Measurements from ENCODE around the gene STAT4. TPM values are rescaled to one million over a fixed set of nuclear protein-coding genes. Genes with fewer than 3 reads are reported as not detected.

STAT4 gene
- total RNA-seq, 4 donors from 2014 or later, result 0.31 to 1.0 (median 0.73) TPM; not detected in 1

- Histone ChIP-seq H3K36me3 (no peaks in the 10 kb centered on the region), H3K4me1 (no peaks in the 10 kb centered on the region), H3K4me3 (no peak overlapping the region), H3K27ac (no peak overlapping the region), H3K9me3 (no peaks in the 10 kb centered on the region), H3K27me3 (no peaks in the 10 kb centered on the region)
- ATAC-seq, result no peak
- intact Hi-C loops (cut with DNase I; ENCODE audit: low total_unique reads), result no loop called here
- no peak for DNase-seq
- in situ Hi-C loops (cut with MboI; ENCODE audit: low sequenced_read_pairs in 4 of 4), result no loop called here
- TF ChIP-seq CTCF (IDR thresholded peaks at IDR 0.05 in 4 of 5, conservative IDR thresholded peaks at IDR 0.05 in 1 of 5) (no peak), POLR2A (IDR thresholded peaks at IDR 0.05) (no peak)
Measured at GRCh38 chr2:191113761-191114160, 37.0 kb downstream of the STAT4 start.

- TF ChIP-seq CTCF (IDR thresholded peaks at IDR 0.05 in 4 of 5, conservative IDR thresholded peaks at IDR 0.05 in 1 of 5), result no peak
- no peak for TF ChIP-seq POLR2A (IDR thresholded peaks at IDR 0.05)
- intact Hi-C loops (cut with DNase I; ENCODE audit: low total_unique reads) (no loop called here), in situ Hi-C loops (cut with MboI; ENCODE audit: low sequenced_read_pairs in 4 of 4) (no loop called here)
- no peaks in the 10 kb centered on the region for H3K9me3 ChIP-seq
- ATAC-seq (no peak), DNase-seq (no peak)
- H3K36me3 ChIP-seq, result no peaks in the 10 kb centered on the region
- no peak overlapping the region for H3K4me3 ChIP-seq
- H3K4me1 ChIP-seq, result no peaks in the 10 kb centered on the region
- H3K27me3 ChIP-seq, result no peaks in the 10 kb centered on the region
- H3K27ac ChIP-seq, result no peak overlapping the region
Measured at GRCh38 chr2:191112448-191112901, 38.3 kb downstream of the STAT4 start.

- no peak for ATAC-seq
Measured at GRCh38 chr2:191109888-191110287, 40.9 kb downstream of the STAT4 start.

GRCh38 chr2:191108331-191108730 is 42.5 kb downstream of the STAT4 start:
- ATAC-seq (no peak), DNase-seq (no peak)
- Histone ChIP-seq H3K4me3 (no peak overlapping the region), H3K27me3 (no peaks in the 10 kb centered on the region), H3K9me3 (no peaks in the 10 kb centered on the region), H3K4me1 (no peaks in the 10 kb centered on the region), H3K36me3 (no peaks in the 10 kb centered on the region), H3K27ac (no peak overlapping the region)
- intact Hi-C loops (cut with DNase I; ENCODE audit: low total_unique reads), result no loop called here
- in situ Hi-C loops (cut with MboI; ENCODE audit: low sequenced_read_pairs in 4 of 4), result no loop called here
- TF ChIP-seq POLR2A (IDR thresholded peaks at IDR 0.05) (no peak), CTCF (IDR thresholded peaks at IDR 0.05 in 4 of 5, conservative IDR thresholded peaks at IDR 0.05 in 1 of 5) (no peak)

More at GRCh38 chr2:191109888-191110287, 40.9 kb downstream of the STAT4 start:
- in situ Hi-C loops (cut with MboI; ENCODE audit: low sequenced_read_pairs in 4 of 4), result no loop called here
- Histone ChIP-seq H3K4me1 (no peaks in the 10 kb centered on the region), H3K4me3 (no peak overlapping the region), H3K36me3 (no peaks in the 10 kb centered on the region), H3K9me3 (no peaks in the 10 kb centered on the region), H3K27ac (no peak overlapping the region), H3K27me3 (no peaks in the 10 kb centered on the region)
- TF ChIP-seq POLR2A (IDR thresholded peaks at IDR 0.05), result no peak
- DNase-seq, result no peak
- intact Hi-C loops (cut with DNase I; ENCODE audit: low total_unique reads), result no loop called here

- TF ChIP-seq POLR2A (IDR thresholded peaks at IDR 0.05) (no peak), CTCF (IDR thresholded peaks at IDR 0.05 in 4 of 5, conservative IDR thresholded peaks at IDR 0.05 in 1 of 5) (no peak)
- H3K9me3 ChIP-seq, result no peaks in the 10 kb centered on the region
- ATAC-seq (no peak), DNase-seq (no peak)
- H3K36me3 ChIP-seq, result no peaks in the 10 kb centered on the region
- no peaks in the 10 kb centered on the region for H3K27me3 ChIP-seq
- intact Hi-C loops (cut with DNase I; ENCODE audit: low total_unique reads), result no loop called here
- in situ Hi-C loops (cut with MboI; ENCODE audit: low sequenced_read_pairs in 4 of 4), result no loop called here
- no peaks in the 10 kb centered on the region for H3K4me1 ChIP-seq
- no peak overlapping the region for H3K27ac ChIP-seq
- no peak overlapping the region for H3K4me3 ChIP-seq
Measured at GRCh38 chr2:191105082-191105481, 45.7 kb downstream of the STAT4 start.

Data from gastrocnemius medialis (tissue), 4 donors.